Neural progenitor cell (in vitro differentiated cells): ENCODE data around the gene REXO1.

ENCODE experiments used
- CTCF ChIP-seq: fragments of 200-600 bp; sonication (generic); IDR thresholded peaks from 2 replicates; pipeline ENCODE4 v1.5.1; 2017; ENCODE audit warnings: antibody characterized with exemption, mild to moderate bottlenecking
- EZH2 ChIP-seq: fragments of 200-600 bp; sonication (generic); IDR thresholded peaks from 2 replicates; pipeline ENCODE4 v1.6.1; 2017; ENCODE audit warnings: antibody characterized with exemption, mild to moderate bottlenecking, moderate library complexity
- EZH2phosphoT487 ChIP-seq: fragments of 200-600 bp; sonication (generic); IDR thresholded peaks from 2 replicates; pipeline ENCODE4 v1.6.1; 2017; ENCODE audit warnings: antibody characterized with exemption

GRCh38 chr19:1779574-1779973, 68.7 kb downstream of the REXO1 start:
- TF ChIP-seq EZH2phosphoT487 (peak; percentile 0), CTCF (no peak), EZH2 (peak; percentile 55)
